H1 (cell line): ENCODE data around the gene ECSIT. TPM values are rescaled to one million over a fixed set of nuclear protein-coding genes. Genes with fewer than 3 reads are reported as not detected.

Source experiments
- CTCF ChIA-PET: fragments of 300-600 bp; sonication (Branson Sonifier 250); formaldehyde crosslinking; loops from one replicate; lab custom pipeline; 2021; ENCODE audit not compliant: partially characterized antibody; lab: Charles Lee
- POLR2A ChIA-PET: fragments of 300-600 bp; sonication (Branson Sonifier 250); formaldehyde crosslinking; loops from one replicate; lab custom pipeline; 2021; ENCODE audit warnings: inconsistent platforms; ENCODE audit not compliant: partially characterized antibody; lab: Charles Lee
- DNase-seq, 2 experiments: peaks; one replicate each; pipeline versions ENCODE4 v3.0.0 to v3.0.0-alpha.2; 2010 to 2022; ENCODE audit warnings: low spot score in 2 of 2, low read depth in 1 of 2, mixed read lengths in 1 of 2
- FAIRE-seq: peaks from 2 replicates; lab custom pipeline; 2011; peaks lifted over from hg19 to GRCh38; lab: Jason Lieb, UNC
- H2AFZ ChIP-seq: 2 replicates; pipeline ENCODE4 v1.8.1; 2012; ENCODE audit warnings: low read length, inconsistent platforms
- H2AK5ac ChIP-seq: 2 replicates; pipeline ENCODE4 v1.6.1; 2013; ENCODE audit warnings: low read depth, low read length
- H2BK120ac ChIP-seq: replicated peaks from 2 replicates; pipeline ENCODE3; 2013; ENCODE audit warnings: low read depth, low read length, inconsistent platforms
- H2BK12ac ChIP-seq: 2 replicates; pipeline ENCODE4 v1.6.1; 2013; ENCODE audit warnings: low read depth, low read length
- H2BK15ac ChIP-seq: 2 replicates; pipeline ENCODE4 v1.6.1; 2013; ENCODE audit warnings: low read length
- H2BK20ac ChIP-seq: 2 replicates; pipeline ENCODE4 v1.6.1; 2013; ENCODE audit warnings: low read length
- H2BK5ac ChIP-seq: 2 replicates; pipeline ENCODE4 v1.6.1; 2013; ENCODE audit warnings: low read depth, low read length
- H3K14ac ChIP-seq: 2 replicates; pipeline ENCODE4 v1.6.1; 2013; ENCODE audit warnings: inconsistent platforms; ENCODE audit not compliant: insufficient read length
- H3K18ac ChIP-seq: 2 replicates; pipeline ENCODE4 v1.6.1; 2013; ENCODE audit warnings: low read length; ENCODE audit errors: extremely low read depth
- H3K23ac ChIP-seq: 2 replicates; pipeline ENCODE4 v1.6.1; 2013; ENCODE audit warnings: inconsistent platforms; ENCODE audit not compliant: insufficient read length
- H3K23me2 ChIP-seq: 2 replicates; pipeline ENCODE4 v1.6.1; 2013; ENCODE audit warnings: low read depth, low read length
- H3K27ac ChIP-seq: 2 replicates; pipeline ENCODE4 v1.6.1; 2011; ENCODE audit warnings: low read depth, low read length, inconsistent platforms
- H3K27me3 ChIP-seq, 4 experiments: replicated peaks in 1 of 4; 1 replicate in 1 of 4; 2 replicates in 3 of 4; pipeline versions ENCODE4 v1.6.1 to v1.8.1; 2011 to 2013; ENCODE audit warnings: low read length in 3 of 4, mild to moderate bottlenecking in 3 of 4, inconsistent platforms in 2 of 4, mixed read lengths in 2 of 4, moderate library complexity in 1 of 4; ENCODE audit not compliant: control insufficient read depth in 3 of 4, insufficient read depth in 3 of 4; ENCODE audit errors: extremely low read depth in 1 of 4
- H3K36me3 ChIP-seq, 4 experiments: 2 replicates each; pipeline versions ENCODE4 v1.6.1 to v1.8.1; 2011 to 2013; ENCODE audit warnings: mild to moderate bottlenecking in 4 of 4, low read length in 3 of 4, moderate library complexity in 2 of 4, control low read depth in 1 of 4, inconsistent platforms in 1 of 4; ENCODE audit not compliant: insufficient read depth in 4 of 4, control insufficient read depth in 2 of 4
- H3K4ac ChIP-seq: replicated peaks from 2 replicates; pipeline ENCODE3; 2013; ENCODE audit warnings: low read length, low read depth, mixed read lengths, inconsistent platforms; ENCODE audit not compliant: insufficient read length
- H3K4me1 ChIP-seq, 4 experiments: replicated peaks in 1 of 4; 1 replicate in 1 of 4; 2 replicates in 3 of 4; pipeline versions ENCODE4 v1.6.1 to v1.8.1; 2011 to 2013; ENCODE audit warnings: low read length in 3 of 4, inconsistent platforms in 2 of 4, mixed read lengths in 1 of 4; ENCODE audit not compliant: insufficient read depth in 4 of 4, control insufficient read depth in 3 of 4
- H3K4me2 ChIP-seq, 2 experiments: 2 replicates each; pipeline versions ENCODE4 v1.6.1 to v1.8.1; 2011 to 2013; ENCODE audit warnings: low read depth in 2 of 2, low read length in 2 of 2, control low read depth in 1 of 2, inconsistent platforms in 1 of 2, mild to moderate bottlenecking in 1 of 2; ENCODE audit not compliant: insufficient read depth in 1 of 2
- H3K4me3 ChIP-seq, 4 experiments: fragments of 200-600, 300-600 bp in 1 of 4; sonication (generic), shearing (Covaris generic), sonication (Bioruptor Twin) in 1 of 4; 2 replicates each; pipeline versions ENCODE4 v1.5.1 to v1.8.1; 2011 to 2016; ENCODE audit warnings: low read length in 4 of 4, low read depth in 3 of 4, control low read depth in 2 of 4, inconsistent platforms in 2 of 4, mild to moderate bottlenecking in 2 of 4, mixed read lengths in 1 of 4, moderate library complexity in 1 of 4; ENCODE audit not compliant: insufficient read depth in 2 of 4; ENCODE audit errors: extremely low read depth in 1 of 4
- H3K56ac ChIP-seq: replicated peaks from 2 replicates; pipeline ENCODE3; 2013; ENCODE audit warnings: low read depth, mild to moderate bottlenecking, mixed read lengths, low read length, inconsistent platforms; ENCODE audit not compliant: insufficient read length
- H3K79me1 ChIP-seq: 2 replicates; pipeline ENCODE4 v1.6.1; 2013; ENCODE audit warnings: low read depth, low read length, control low read depth
- H3K79me2 ChIP-seq, 2 experiments: 2 replicates each; pipeline versions ENCODE4 v1.6.1 to v1.8.1; 2012 to 2013; ENCODE audit warnings: low read length in 2 of 2, mild to moderate bottlenecking in 2 of 2, inconsistent platforms in 1 of 2; ENCODE audit not compliant: insufficient read depth in 2 of 2, control insufficient read depth in 1 of 2
- H3K9ac ChIP-seq, 4 experiments: replicated peaks in 1 of 4; 1 replicate in 1 of 4; 2 replicates in 3 of 4; pipeline versions ENCODE4 v1.6.1 to v1.8.1; 2011 to 2013; ENCODE audit warnings: low read depth in 3 of 4, low read length in 3 of 4, control low read depth in 2 of 4, mild to moderate bottlenecking in 2 of 4, moderate library complexity in 2 of 4, inconsistent platforms in 1 of 4; ENCODE audit errors: extremely low read depth in 1 of 4
- H3K9me3 ChIP-seq, 2 experiments: 2 replicates each; pipeline versions ENCODE4 v1.6.1 to v1.8.1; 2012 to 2013; ENCODE audit warnings: mild to moderate bottlenecking in 2 of 2, moderate library complexity in 2 of 2, control low read depth in 1 of 2, inconsistent platforms in 1 of 2, low read depth in 1 of 2, low read length in 1 of 2, mixed read lengths in 1 of 2; ENCODE audit not compliant: insufficient read depth in 2 of 2
- H4K20me1 ChIP-seq, 2 experiments: replicated peaks in 1 of 2; 2 replicates each; pipeline versions ENCODE3 to v1.8.1; 2011 to 2013; ENCODE audit warnings: inconsistent platforms in 2 of 2, low read length in 2 of 2, mild to moderate bottlenecking in 1 of 2; ENCODE audit not compliant: insufficient read depth in 2 of 2, control insufficient read depth in 1 of 2
- H4K5ac ChIP-seq: 2 replicates; pipeline ENCODE4 v1.6.1; 2013; ENCODE audit warnings: low read length, low read depth, mixed read lengths, inconsistent platforms; ENCODE audit not compliant: insufficient read length
- H4K8ac ChIP-seq: 2 replicates; pipeline ENCODE4 v1.8.0; 2013; ENCODE audit warnings: mild to moderate bottlenecking, moderate library complexity, low read length, inconsistent platforms; ENCODE audit not compliant: insufficient read depth; ENCODE audit errors: extremely low read depth
- H4K91ac ChIP-seq: replicated peaks from 2 replicates; pipeline ENCODE3; 2013; ENCODE audit warnings: low read length, mixed read lengths, inconsistent platforms; ENCODE audit not compliant: insufficient read length
- KDM1A ChIP-seq: fragments of 200-600, 300-600 bp; sonication (generic); IDR thresholded peaks from 2 replicates; pipeline ENCODE4 v1.7.1; 2016; ENCODE audit warnings: mild to moderate bottlenecking, low read length, borderline replicate concordance
- RAD21 ChIP-seq, 2 experiments: IDR thresholded peaks in 1 of 2; conservative IDR thresholded peaks in 1 of 2; 2 replicates each; pipeline ENCODE4 v1.6.1; 2011; ENCODE audit warnings: low read depth in 2 of 2, low read length in 2 of 2, improper control_type of control experiment in 1 of 2, inconsistent platforms in 1 of 2, mild to moderate bottlenecking in 1 of 2, moderate library complexity in 1 of 2
- RFX5 ChIP-seq: IDR thresholded peaks from 2 replicates; pipeline ENCODE4 v1.6.1; 2011; ENCODE audit warnings: low read depth, low read length, improper control_type of control experiment, borderline replicate concordance
- SIN3A ChIP-seq, 2 experiments: IDR thresholded peaks in 1 of 2; conservative IDR thresholded peaks in 1 of 2; 2 replicates each; pipeline ENCODE4 v1.6.1; 2011 to 2012; ENCODE audit warnings: low read length in 2 of 2, improper control_type of control experiment in 1 of 2, low read depth in 1 of 2, mild to moderate bottlenecking in 1 of 2
- YY1 ChIP-seq: IDR thresholded peaks from 2 replicates; pipeline ENCODE4 v1.6.1; 2011; ENCODE audit warnings: low read depth, mild to moderate bottlenecking, low read length
- WGBS, 2 experiments: shearing (Covaris generic) in 1 of 2; methylation state at CpG; one replicate each; pipeline versions ENCODE4 v1.1.6 to v1.1.7; 2013 to 2015; ENCODE audit warnings: low lambda C conversion rate in 2 of 2, mixed read lengths in 2 of 2, inconsistent platforms in 1 of 2, low coverage in 1 of 2, missing lambda C conversion rate in 1 of 2; ENCODE audit not compliant: insufficient replicate concordance in 2 of 2, insufficient coverage in 1 of 2, insufficient read length in 1 of 2; ENCODE audit errors: extremely low coverage in 1 of 2, missing lambda C conversion rate in 1 of 2; 5-methylcytosine and 5-hydroxymethylcytosine counted together
- long read RNA-seq, 2 experiments: library from RNA in 1 of 2; library from capped mRNA in 1 of 2; stranded (forward); transcript quantifications; one replicate each; pipeline ENCODE4 v2.0.0, GENCODE V29; 2021; ENCODE audit warnings: inconsistent platforms in 1 of 2
- polyA minus RNA-seq, 3 experiments: library from RNA; depleted of rRNA, polyadenylated mRNA; stranded (reverse); fragments of >200 nt; gene quantifications; 1 replicate in 2 of 3; 2 replicates in 1 of 3; pipeline ENCODE4 v1.2.3, GENCODE V29; 2011
- polyA plus RNA-seq, 7 experiments: library from polyadenylated mRNA; depleted of rRNA in 3 of 7; stranded (reverse) in 5 of 7; unstranded in 2 of 7; fragments of >200 nt in 5 of 7; fragments of 200-250 nt in 2 of 7; gene quantifications; 1 replicate in 5 of 7; 2 replicates in 1 of 7; 4 replicates in 1 of 7; pipeline versions ENCODE4 v1.2.1 to v1.2.3, GENCODE V29; 2011 to 2013; ENCODE audit warnings: missing spikeins in 2 of 7, mixed read lengths in 2 of 7
- total RNA-seq: library from RNA; stranded (reverse); fragmentation: NEBNext Ultra II Directional; extraction: Animal tissue kit (Norgen Biotek cat#: 25700); gene quantifications from 2 replicates; pipeline ENCODE4 v1.2.1, GENCODE V29; 2021

Gene ECSIT, protein sequence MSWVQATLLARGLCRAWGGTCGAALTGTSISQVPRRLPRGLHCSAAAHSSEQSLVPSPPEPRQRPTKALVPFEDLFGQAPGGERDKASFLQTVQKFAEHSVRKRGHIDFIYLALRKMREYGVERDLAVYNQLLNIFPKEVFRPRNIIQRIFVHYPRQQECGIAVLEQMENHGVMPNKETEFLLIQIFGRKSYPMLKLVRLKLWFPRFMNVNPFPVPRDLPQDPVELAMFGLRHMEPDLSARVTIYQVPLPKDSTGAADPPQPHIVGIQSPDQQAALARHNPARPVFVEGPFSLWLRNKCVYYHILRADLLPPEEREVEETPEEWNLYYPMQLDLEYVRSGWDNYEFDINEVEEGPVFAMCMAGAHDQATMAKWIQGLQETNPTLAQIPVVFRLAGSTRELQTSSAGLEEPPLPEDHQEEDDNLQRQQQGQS
- total RNA-seq (53.5 and 55.7 TPM in 2 replicates), polyA plus RNA-seq (2011; rRNA removed) (74.1 and 118 TPM in 2 replicates), polyA minus RNA-seq (2011; rRNA and poly(A)+ RNA removed) (91.8 and 97.8 TPM in 2 replicates)
- 81.0 TPM for polyA plus RNA-seq (2011; cell fraction: cytosol; rRNA removed)
- polyA plus RNA-seq (2011; cell fraction: nucleus; rRNA removed): 87.0 TPM
- 48.8 to 61.3 TPM (median 59.0 TPM) in 4 replicates for polyA plus RNA-seq (2012, experiment 1 of 2)
- 70.8 TPM for polyA plus RNA-seq (2012, experiment 2 of 2)
- 31.2 TPM for polyA plus RNA-seq (2013, experiment 1 of 2)
- polyA plus RNA-seq (2013, experiment 2 of 2): 32.1 TPM
- polyA minus RNA-seq (2011; cell fraction: cytosol; rRNA and poly(A)+ RNA removed): 44.0 TPM
- 23.8 TPM for polyA minus RNA-seq (2011; cell fraction: nucleus; rRNA and poly(A)+ RNA removed)
- long read RNA-seq, experiment 1, transcript ECSIT-202 (8 exons, 1,700 nt): major isoform, 13 of 38 reads
- long read RNA-seq, experiment 1, partial matches to known transcripts: 15 of 38 reads
- long read RNA-seq, experiment 1, other reads (novel, unspliced or antisense): 9 of 38 reads
- long read RNA-seq, experiment 2, transcript ECSIT-202 (8 exons, 1,700 nt): major isoform, 60 of 74 reads
- long read RNA-seq, experiment 2, partial matches to known transcripts: 2 of 74 reads
- long read RNA-seq, experiment 2, other reads (novel, unspliced or antisense): 9 of 74 reads

DNA sequence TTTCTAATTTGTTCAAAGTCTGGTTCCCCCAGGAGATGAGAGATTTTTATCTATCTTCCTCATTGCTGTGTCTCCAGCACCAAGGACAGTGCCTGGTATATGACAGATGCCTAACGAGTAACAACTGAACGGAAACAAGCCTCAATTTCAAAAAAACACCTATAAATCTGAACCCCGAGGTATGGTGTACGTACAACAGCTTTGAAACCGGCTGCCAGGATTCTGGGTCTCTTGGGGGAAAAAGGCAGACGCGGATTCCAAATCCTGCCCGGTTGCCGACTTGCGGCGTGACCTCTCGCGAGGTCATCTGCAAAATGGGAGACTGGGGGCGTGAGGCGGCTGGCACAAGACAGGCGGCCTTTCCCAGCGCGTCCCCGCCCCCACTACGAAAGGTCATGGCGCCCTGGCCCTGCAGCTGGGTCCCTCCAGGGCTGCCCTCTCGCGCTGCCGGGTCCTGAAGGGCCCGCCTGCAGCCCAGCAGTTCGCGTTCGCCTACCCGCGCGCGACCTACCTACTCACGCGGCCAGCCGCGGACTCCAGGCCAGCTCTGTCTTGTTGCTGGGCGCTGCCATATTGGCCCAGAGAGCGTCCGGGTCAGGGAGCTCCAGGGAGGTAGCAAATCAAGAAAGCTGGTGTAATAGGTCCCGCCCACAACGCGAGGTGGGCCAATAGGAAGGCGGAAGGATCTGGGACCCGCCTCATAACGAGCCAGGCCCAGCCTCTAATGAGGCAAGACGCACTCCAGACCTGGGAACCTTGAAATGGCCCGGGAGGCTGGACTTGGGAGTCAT, at the start of gene ECSIT:
ECSIT (minus strand) TSS at position 584 of the 791 bp plus-strand sequence. CDS start 9,964 bp downstream, outside the sequence.
- peak; percentile 63 for FAIRE-seq
- peaks cover 4% of the 10 kb centered on the region; the same call in 1 of the 2 replicates for H3K23me2 ChIP-seq
- peak within 1 kb of the TSS; percentile 86; the same call in 1 of the 2 replicates for H3K27ac ChIP-seq
- no peaks in the 10 kb centered on the region for H4K20me1 ChIP-seq
- no peak within 1 kb of the TSS for H3K23ac ChIP-seq
- no peaks in the 10 kb centered on the region; a peak in 2 of 7 replicates for H3K4me1 ChIP-seq
- peak within 1 kb of the TSS; percentile 96 for H2BK5ac ChIP-seq
- ChIA-PET POLR2A (interaction anchor here (0.7 to 2.3 kb wide), 11 partner anchors 8 to 148 kb away, joined by 3 to 15 read pairs (median 4); partner anchors contain the start of genes CNN1, ELOF1 and ZNF653), CTCF (interaction anchor here (1.1 to 2.2 kb wide), 2 partner anchors 10 to 151 kb away, joined by 3 to 9 read pairs; partner anchors contain the start of gene CNN1)
- peak within 1 kb of the TSS; percentile 55 to 72 for H3K4me2 ChIP-seq
- no peak within 1 kb of the TSS for H3K4ac ChIP-seq
- no peaks in the 10 kb centered on the region for H3K79me2 ChIP-seq
- no peaks in the 10 kb centered on the region for H3K79me1 ChIP-seq
- peak within 1 kb of the TSS; percentile 71 to 87 (median 82) for H3K4me3 ChIP-seq
- H3K9me3 ChIP-seq: no peaks in the 10 kb centered on the region
- DNase-seq: peak; percentile 93 to 94
- H3K27me3 ChIP-seq: no peaks in the 10 kb centered on the region
- no peak within 1 kb of the TSS for H2AK5ac ChIP-seq
- 2% methylated on average over 36 of the region's 47 CpGs; no CpG with 5 or more reads in 1 of the 2 experiments for WGBS, 2 experiments
- no peak within 1 kb of the TSS for H2BK12ac ChIP-seq
- peak within 1 kb of the TSS; percentile 94 for H3K18ac ChIP-seq
- no peak within 1 kb of the TSS for H2AFZ ChIP-seq
- H3K36me3 ChIP-seq: no peaks in the 10 kb centered on the region
- H2BK120ac ChIP-seq: no peak within 1 kb of the TSS
- peak within 1 kb of the TSS; percentile 78 for H4K5ac ChIP-seq
- H2BK20ac ChIP-seq: no peak within 1 kb of the TSS
- no peak within 1 kb of the TSS for H3K56ac ChIP-seq
- H4K91ac ChIP-seq: peak within 1 kb of the TSS; percentile 61
- H2BK15ac ChIP-seq: no peak within 1 kb of the TSS
- H3K14ac ChIP-seq: no peak within 1 kb of the TSS
- H3K9ac ChIP-seq: peak within 1 kb of the TSS; percentile 65 to 93 (median 90)
- H4K8ac ChIP-seq: peak within 1 kb of the TSS; percentile 100
- TF ChIP-seq YY1 (peak; percentile 96), RFX5 (no peak), SIN3A (conservative IDR thresholded peaks at IDR 0.05 in 1 of 2, IDR thresholded peaks at IDR 0.05 in 1 of 2; ENCODE audit: low read depth in 1 of 2, low read length in 2 of 2) (peak; percentile 100), RAD21 (IDR thresholded peaks at IDR 0.05 in 1 of 2, conservative IDR thresholded peaks at IDR 0.05 in 1 of 2; ENCODE audit: low read depth in 2 of 2, low read length in 2 of 2) (no peak), KDM1A (no peak)
